Activated T-cell treated with anti-CD3 and anti-CD28 coated beads, Interleukin-2, amount 50 U/mL, for 24 hours (primary cell): ENCODE results near the gene RANBP3L.
A peak's percentile ranks its signal among the peaks of the same experiment; 100 is the strongest.

Experiments
- DNase-seq: peaks from one replicate; pipeline ENCODE4 v3.0.0-alpha.2; 2020
- H3K27ac Mint-ChIP-seq: 2 replicates; pipeline ENCODE4 v1.8.0; 2020; ENCODE audit warnings: mild to moderate bottlenecking, mixed read lengths
- H3K27me3 Mint-ChIP-seq: 2 replicates; pipeline ENCODE4 v1.8.0; 2020; ENCODE audit warnings: mixed read lengths
- H3K36me3 Mint-ChIP-seq: 2 replicates; pipeline ENCODE4 v1.8.0; 2020; ENCODE audit warnings: low read depth, mixed read lengths
- H3K4me1 Mint-ChIP-seq: 2 replicates; pipeline ENCODE4 v1.8.0; 2020; ENCODE audit warnings: low read depth, mixed read lengths
- H3K4me3 Mint-ChIP-seq: 2 replicates; pipeline ENCODE4 v1.8.0; 2020; ENCODE audit warnings: mild to moderate bottlenecking, moderate library complexity, mixed read lengths
- H3K9me3 Mint-ChIP-seq: 2 replicates; pipeline ENCODE4 v1.8.0; 2020; ENCODE audit warnings: mixed read lengths

The RANBP3L gene

DNA sequence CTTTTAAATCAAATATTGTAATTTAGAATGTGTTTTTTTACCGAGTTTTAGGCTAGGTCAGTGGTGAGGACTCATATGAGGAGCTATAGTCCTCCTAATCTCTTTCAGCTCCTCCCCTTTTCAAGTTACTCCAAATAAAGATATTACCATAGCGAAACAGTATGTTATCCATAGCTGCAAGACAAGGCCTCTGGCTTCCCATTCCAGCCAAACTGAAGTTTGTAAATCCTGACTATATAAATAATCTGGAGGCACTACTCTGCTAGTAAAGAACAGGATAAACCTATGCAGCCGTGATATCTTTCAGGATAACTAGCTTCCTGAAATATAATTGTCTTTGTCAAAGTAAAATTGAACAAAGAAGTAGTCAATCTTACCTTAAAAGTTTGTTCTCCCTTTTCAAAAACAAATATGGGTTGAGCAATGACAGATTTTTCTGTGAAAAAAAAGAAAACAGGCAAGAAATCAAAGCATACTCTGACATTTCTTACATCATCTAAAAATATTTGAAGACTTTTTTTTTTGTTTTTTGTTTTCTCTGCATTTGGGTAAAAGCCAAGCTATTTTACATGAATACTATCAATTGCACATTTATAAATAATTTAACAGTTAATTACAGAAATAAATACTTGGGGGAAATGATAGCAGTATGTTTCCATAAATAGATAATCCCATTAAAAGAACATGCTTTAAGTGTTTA is 30.7 kb downstream of the RANBP3L start:
- Mint-ChIP-seq H3K36me3 (no peaks in the 10 kb centered on the region), H3K4me1 (no peaks in the 10 kb centered on the region), H3K9me3 (no peaks in the 10 kb centered on the region), H3K27me3 (peaks cover 27% of the 10 kb centered on the region), H3K27ac (no peak overlapping the region), H3K4me3 (no peak overlapping the region)
- no peak for DNase-seq

GRCh38 chr5:36270175-36270574 is 31.5 kb downstream of the RANBP3L start:
- H3K27me3 Mint-ChIP-seq, result peaks cover 27% of the 10 kb centered on the region
- DNase-seq, result no peak
- H3K4me3 Mint-ChIP-seq, result no peak overlapping the region
- no peak overlapping the region for H3K27ac Mint-ChIP-seq
- no peaks in the 10 kb centered on the region for H3K9me3 Mint-ChIP-seq
- no peaks in the 10 kb centered on the region for H3K4me1 Mint-ChIP-seq
- H3K36me3 Mint-ChIP-seq, result no peaks in the 10 kb centered on the region

DNA sequence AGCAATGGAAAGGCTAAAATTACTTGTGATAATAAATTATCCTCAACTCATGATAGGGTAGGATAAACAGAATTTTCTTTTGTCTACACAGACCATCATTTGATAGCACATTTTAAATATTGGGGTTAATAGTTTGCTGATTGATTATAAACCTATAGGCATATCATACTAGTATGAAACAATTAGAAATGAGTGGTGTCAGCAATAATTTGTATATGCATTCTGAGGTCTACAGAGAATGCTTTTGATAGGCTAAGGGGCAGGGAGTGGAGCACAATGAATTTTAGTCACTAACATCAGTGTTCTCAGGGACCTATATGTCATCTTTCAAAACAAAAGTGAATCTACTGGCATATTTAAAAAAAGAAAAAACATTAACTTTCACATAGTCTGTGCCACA is 32.2 kb downstream of the RANBP3L start:
- Mint-ChIP-seq H3K27ac (no peak overlapping the region), H3K36me3 (no peaks in the 10 kb centered on the region), H3K4me3 (no peak overlapping the region), H3K9me3 (no peaks in the 10 kb centered on the region), H3K27me3 (peaks cover 26% of the 10 kb centered on the region), H3K4me1 (no peaks in the 10 kb centered on the region)
- no peak for DNase-seq

DNA sequence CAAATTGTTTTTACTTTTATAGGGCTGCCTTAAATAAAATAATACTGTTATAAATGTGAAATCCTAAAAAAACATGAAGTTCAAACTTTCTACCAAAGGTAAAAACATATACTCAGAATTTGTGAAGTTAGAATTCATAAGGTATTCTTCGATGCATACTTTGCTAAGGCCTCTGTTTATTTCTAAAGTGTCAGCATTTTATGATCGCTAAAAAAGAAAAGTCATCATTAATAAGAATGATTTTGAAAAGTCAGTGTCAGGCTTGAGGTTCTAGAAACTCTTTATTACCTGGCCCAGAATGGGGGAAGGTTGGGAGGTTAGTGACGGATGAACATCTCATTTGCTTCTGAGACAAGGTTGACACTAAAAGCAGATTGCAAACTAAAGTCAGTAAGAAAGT is 33.8 kb downstream of the RANBP3L start:
- Mint-ChIP-seq H3K27ac (no peak overlapping the region), H3K36me3 (no peaks in the 10 kb centered on the region)
- DNase-seq, result no peak

GRCh38 chr5:36264202-36264760 is 37.4 kb downstream of the RANBP3L start:
- Mint-ChIP-seq H3K27ac (no peak overlapping the region), H3K27me3 (peaks cover 34% of the 10 kb centered on the region), H3K4me3 (no peak overlapping the region), H3K36me3 (no peaks in the 10 kb centered on the region), H3K4me1 (no peaks in the 10 kb centered on the region), H3K9me3 (no peaks in the 10 kb centered on the region)
- DNase-seq, result no peak

More for the DNA sequence above, 33.8 kb downstream of the RANBP3L start:
- Mint-ChIP-seq H3K27me3 (peaks cover 21% of the 10 kb centered on the region), H3K4me1 (no peaks in the 10 kb centered on the region), H3K9me3 (no peaks in the 10 kb centered on the region), H3K4me3 (no peak overlapping the region)

DNA sequence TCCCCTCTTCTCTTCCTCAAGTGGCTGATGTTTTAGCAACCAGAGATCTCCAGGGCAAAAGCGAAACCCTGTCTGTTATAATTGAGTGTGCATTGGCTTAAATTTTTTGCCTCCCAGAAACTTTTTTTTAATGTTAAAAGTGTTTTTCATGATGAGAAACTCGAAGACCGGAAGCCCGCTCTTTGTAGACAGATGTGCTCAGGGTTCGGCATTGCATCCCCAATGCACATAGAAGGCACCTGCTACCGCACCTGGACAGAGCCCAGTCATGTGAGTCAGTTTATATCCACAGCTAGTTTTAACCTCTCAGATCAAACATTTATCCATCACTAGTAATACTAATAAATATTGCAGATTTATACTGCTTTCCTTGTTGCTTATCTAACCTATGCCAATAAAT is 40.5 kb downstream of the RANBP3L start:
- Mint-ChIP-seq H3K27me3 (peaks cover 32% of the 10 kb centered on the region), H3K27ac (no peak overlapping the region), H3K36me3 (no peaks in the 10 kb centered on the region), H3K4me3 (no peak overlapping the region), H3K9me3 (no peaks in the 10 kb centered on the region), H3K4me1 (no peaks in the 10 kb centered on the region)
- DNase-seq, result no peak

GRCh38 chr5:36253575-36253974 is 48.1 kb downstream of the RANBP3L start:
- no peak overlapping the region for H3K27ac Mint-ChIP-seq
- H3K27me3 Mint-ChIP-seq, result peaks cover 7% of the 10 kb centered on the region
- no peak for DNase-seq
- no peaks in the 10 kb centered on the region for H3K9me3 Mint-ChIP-seq
- H3K4me1 Mint-ChIP-seq, result no peaks in the 10 kb centered on the region
- H3K4me3 Mint-ChIP-seq, result no peak overlapping the region
- H3K36me3 Mint-ChIP-seq, result no peaks in the 10 kb centered on the region

GRCh38 chr5:36252722-36253365 is 48.9 kb downstream of the RANBP3L start:
- H3K27ac Mint-ChIP-seq, result no peak overlapping the region
- H3K4me3 Mint-ChIP-seq, result no peak overlapping the region
- H3K4me1 Mint-ChIP-seq, result no peaks in the 10 kb centered on the region
- DNase-seq, result no peak
- peaks cover 7% of the 10 kb centered on the region for H3K27me3 Mint-ChIP-seq
- no peaks in the 10 kb centered on the region for H3K9me3 Mint-ChIP-seq
- H3K36me3 Mint-ChIP-seq, result no peaks in the 10 kb centered on the region

DNA sequence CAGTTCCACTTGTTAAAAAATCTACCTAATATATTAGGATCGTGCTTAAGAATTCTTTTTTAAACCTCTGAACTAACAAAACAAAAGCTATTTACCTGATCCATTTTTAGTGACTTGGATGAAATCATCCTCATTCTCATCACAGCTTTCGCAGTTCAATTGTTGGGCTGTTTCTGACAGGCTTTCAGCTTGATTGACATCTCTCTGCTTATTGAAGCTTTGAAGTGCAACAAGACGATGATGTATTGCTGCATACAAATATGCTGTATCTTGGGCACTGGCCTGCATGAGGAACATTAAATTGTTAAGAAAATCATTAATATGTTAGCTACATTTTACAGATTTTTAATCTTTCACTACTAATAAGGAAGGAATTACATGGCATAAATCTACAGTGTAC is 50.5 kb downstream of the RANBP3L start:
- no peaks in the 10 kb centered on the region for H3K4me1 Mint-ChIP-seq
- no peak overlapping the region for H3K27ac Mint-ChIP-seq
- no peak for DNase-seq
- no peaks in the 10 kb centered on the region for H3K36me3 Mint-ChIP-seq
- no peak overlapping the region for H3K4me3 Mint-ChIP-seq
- peaks cover 2% of the 10 kb centered on the region for H3K27me3 Mint-ChIP-seq
- H3K9me3 Mint-ChIP-seq, result no peaks in the 10 kb centered on the region

DNA sequence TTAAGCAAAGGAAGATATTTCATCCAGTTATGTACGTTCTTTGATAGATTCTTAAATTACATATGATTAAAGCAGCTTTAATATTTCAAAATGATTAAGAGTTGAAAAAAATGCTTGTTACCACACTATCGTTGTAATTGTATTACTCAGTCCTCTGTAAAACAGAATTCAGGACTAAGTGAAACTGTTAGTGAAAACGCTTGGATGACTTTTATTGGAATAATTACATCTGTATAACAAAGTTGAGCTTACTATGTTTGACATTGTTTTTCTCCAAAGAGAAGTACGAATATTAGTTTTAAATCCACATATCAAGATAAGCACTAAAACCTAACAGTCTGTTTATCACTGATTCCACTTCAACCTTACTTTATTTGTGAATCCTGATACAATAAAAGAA is 51.3 kb downstream of the RANBP3L start:
- H3K36me3 Mint-ChIP-seq, result no peaks in the 10 kb centered on the region
- no peak overlapping the region for H3K27ac Mint-ChIP-seq
- no peaks in the 10 kb centered on the region for H3K4me1 Mint-ChIP-seq

DNA sequence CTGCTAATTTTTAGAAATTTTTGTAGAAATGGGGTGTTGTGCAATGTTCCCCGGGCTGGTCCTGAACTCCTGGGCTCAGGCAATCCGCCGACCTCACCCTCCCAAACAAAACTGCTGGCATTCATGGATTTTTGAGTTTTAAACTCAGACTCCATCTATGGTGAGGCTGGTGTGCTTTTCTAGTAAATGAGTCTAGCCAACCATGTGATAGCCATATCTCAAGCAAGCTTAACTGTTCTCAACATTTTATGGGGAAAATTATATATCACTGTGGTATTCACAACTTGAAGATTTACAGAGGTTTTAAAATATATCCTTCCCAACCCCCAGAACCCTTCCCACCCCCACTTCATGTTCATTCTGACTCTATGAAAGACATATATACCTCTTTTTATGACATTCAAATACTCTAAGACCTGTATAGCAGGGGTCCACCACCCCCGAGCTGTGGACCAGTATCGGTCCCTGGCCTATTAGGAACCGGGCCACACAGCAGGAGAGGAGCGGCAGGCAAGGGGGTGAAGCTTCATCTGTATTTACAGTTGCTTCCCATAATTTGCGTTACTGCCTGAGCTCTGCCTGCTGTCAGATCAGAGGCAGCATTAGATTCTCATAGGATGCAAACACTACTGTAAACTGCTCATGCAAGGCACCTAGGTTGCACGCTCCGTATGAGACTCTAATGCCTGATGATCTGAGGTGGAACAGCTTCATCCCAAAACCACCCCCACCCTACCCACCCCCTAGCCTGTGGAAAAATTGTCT is 55.5 kb downstream of the RANBP3L start:
- H3K4me1 Mint-ChIP-seq, result peaks cover 19% of the 10 kb centered on the region
- no peak for DNase-seq
- no peak overlapping the region for H3K27ac Mint-ChIP-seq
- no peaks in the 10 kb centered on the region for H3K27me3 Mint-ChIP-seq
- no peaks in the 10 kb centered on the region for H3K9me3 Mint-ChIP-seq
- no peak overlapping the region for H3K4me3 Mint-ChIP-seq
- peaks cover 1% of the 10 kb centered on the region for H3K36me3 Mint-ChIP-seq

More for the DNA sequence above, 51.3 kb downstream of the RANBP3L start:
- DNase-seq, result no peak
- no peaks in the 10 kb centered on the region for H3K27me3 Mint-ChIP-seq
- no peaks in the 10 kb centered on the region for H3K9me3 Mint-ChIP-seq
- no peak overlapping the region for H3K4me3 Mint-ChIP-seq

DNA sequence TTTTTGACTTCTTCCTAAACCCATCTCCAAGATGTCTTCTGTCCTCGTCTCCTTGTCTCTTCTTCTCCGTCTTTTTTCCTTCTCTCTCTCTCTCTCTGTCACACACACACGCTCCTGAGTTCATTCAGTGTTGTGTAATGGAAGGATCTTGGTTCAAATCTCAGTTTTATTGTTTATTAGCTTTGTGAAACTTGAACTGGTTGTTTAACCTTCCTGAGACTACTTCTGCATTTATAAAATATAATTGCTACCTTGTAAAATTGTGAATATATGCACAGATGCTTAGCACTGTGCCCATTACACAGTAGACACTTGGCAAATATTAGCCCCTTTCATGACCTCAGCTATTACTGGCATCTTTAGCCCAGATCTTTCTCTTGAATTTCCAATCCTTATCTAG is 57.6 kb downstream of the RANBP3L start:
- H3K4me1 Mint-ChIP-seq, result peaks cover 34% of the 10 kb centered on the region
- no peak overlapping the region for H3K27ac Mint-ChIP-seq
- no peaks in the 10 kb centered on the region for H3K9me3 Mint-ChIP-seq
- H3K4me3 Mint-ChIP-seq, result no peak overlapping the region
- H3K27me3 Mint-ChIP-seq, result no peaks in the 10 kb centered on the region
- peaks cover 1% of the 10 kb centered on the region for H3K36me3 Mint-ChIP-seq
- DNase-seq, result no peak

- Mint-ChIP-seq H3K4me3 (peak overlapping the region; percentile 82), H3K9me3 (no peaks in the 10 kb centered on the region), H3K36me3 (peaks cover 1% of the 10 kb centered on the region), H3K4me1 (peaks cover 37% of the 10 kb centered on the region), H3K27me3 (no peaks in the 10 kb centered on the region), H3K27ac (peak overlapping the region; percentile 32)
- DNase-seq, result no peak
These were observed 58.0 kb downstream of the RANBP3L start for GRCh38 chr5:36243653-36244052.

DNA sequence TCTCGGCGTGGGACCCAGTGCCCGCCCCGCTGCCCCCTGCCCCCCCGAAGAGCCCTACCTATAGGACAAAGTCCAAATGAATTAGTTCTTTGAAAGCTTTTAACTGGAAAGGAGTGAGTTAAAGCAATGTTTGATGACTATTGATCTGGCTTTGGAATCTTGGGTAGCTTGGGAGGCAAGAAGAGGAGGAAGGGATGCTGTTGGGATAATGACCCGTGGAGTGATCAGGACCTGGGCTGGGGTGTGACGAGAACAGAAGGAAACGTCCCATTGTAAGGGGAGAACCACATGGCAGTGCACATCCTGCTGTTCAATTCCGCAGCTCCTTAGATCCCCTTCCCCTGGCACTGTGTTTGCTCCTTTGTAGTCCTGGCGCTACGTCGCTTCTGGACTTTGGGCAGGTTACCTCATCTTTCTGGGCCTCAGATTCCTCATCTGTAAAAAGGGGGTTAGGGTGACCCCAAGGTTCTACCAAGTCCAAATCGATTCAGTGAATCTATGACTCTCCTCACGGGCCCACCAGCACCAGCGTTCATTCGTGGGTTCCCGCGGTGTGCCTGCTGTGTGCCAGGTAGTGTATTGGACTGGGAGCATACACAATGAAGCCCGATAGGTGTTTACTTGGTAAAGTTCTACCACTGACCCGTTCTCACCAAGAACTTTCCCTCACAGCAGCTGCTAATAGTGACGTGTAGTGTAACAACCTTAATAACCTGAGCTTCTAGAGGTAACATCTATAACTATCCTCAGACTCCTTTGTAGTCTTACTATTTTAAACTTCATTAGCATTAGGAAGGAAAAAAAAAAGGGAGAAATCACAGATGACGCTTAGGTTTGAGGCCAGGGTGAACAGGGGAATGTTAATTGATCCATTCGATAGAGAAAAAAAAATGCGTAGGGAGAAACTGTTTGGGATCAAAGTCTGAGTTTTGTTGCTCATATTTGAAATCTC is 58.9 kb downstream of the RANBP3L start:
- Mint-ChIP-seq H3K27me3 (no peaks in the 10 kb centered on the region), H3K9me3 (no peaks in the 10 kb centered on the region), H3K4me1 (peaks cover 39% of the 10 kb centered on the region), H3K36me3 (peaks cover 1% of the 10 kb centered on the region), H3K27ac (peak overlapping the region; percentile 95), H3K4me3 (peak overlapping the region; percentile 82)
- peak; percentile 53 for DNase-seq
